ENCODE data around the gene TEX264.

DNA sequence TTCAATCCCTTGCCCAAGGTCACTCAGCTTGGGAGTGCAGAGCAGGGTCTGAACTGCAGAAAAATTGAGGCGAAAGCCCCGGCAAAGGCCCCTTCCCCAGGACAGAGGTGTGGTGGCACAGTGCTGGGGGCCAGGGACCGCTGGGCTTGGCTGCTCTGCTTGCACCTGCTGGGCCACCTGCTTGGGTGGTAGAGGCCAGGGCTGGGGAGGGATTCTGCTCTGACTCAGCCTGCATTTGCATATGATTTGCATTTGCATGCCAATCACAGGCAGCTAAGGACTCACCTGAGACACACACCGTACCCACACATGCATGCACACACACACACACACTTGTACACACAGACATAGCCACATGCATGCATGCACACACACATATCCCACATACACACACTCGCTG lies 45.8 kb downstream of the TEX264 start:
- TF ChIP-seq CTCF (conservative IDR thresholded peaks at IDR 0.05; ENCODE audit: low read length) (no peak), EZH2phosphoT487 (IDR thresholded peaks at IDR 0.05; ENCODE audit: borderline replicate concordance) (no peak)

Measured in Loucy (cell line).